Activated effector memory CD4-positive, alpha-beta T cell treated with anti-CD3 and anti-CD28 coated beads, Interleukin-2, amount 50 U/mL, for 16 hours (primary cell): ENCODE results near the gene GALNT13.

Experiments used
- DNase-seq: peaks from one replicate; pipeline ENCODE4 v3.0.0-alpha.2; 2020

GALNT13 gene

DNA sequence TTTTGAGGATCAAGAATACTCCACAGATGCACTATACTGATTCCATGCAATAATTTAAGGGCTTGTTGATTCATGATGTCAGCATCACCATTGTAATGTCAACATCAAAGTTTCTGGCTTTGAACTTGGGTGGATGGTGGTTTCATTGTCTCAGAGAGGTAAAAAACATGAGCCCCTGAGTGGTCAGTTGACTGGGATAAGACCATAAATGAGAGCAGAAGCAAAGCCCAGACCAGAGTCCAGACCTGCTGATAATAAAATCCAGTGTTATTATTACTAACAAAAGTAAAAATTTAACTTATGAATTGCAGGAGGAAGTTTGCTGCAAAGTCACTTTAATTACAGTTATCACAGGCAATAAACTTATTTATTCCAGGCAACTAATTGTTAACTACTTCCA, 358.2 kb downstream of the GALNT13 start:
- DNase-seq: no peak

DNA sequence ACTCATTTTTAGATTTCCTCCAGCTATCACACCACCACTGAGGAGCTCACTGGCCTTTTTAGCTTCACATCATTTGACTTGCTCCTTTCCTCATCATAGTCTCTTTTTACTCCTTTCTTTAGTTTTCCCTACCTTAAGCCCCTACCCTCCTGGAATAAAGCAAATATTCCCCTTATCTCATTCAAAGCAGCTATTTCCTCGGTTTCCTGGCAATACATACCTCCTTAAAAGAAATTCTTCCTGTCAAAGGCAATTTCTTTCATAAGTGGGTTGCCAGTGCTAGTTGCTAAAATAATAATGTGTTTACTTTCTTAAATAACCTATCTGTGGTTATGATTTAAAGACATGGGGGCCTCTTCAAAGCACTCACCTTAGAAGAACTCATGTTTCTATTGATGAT, 359.3 kb downstream of the GALNT13 start:
- no peak for DNase-seq

DNA sequence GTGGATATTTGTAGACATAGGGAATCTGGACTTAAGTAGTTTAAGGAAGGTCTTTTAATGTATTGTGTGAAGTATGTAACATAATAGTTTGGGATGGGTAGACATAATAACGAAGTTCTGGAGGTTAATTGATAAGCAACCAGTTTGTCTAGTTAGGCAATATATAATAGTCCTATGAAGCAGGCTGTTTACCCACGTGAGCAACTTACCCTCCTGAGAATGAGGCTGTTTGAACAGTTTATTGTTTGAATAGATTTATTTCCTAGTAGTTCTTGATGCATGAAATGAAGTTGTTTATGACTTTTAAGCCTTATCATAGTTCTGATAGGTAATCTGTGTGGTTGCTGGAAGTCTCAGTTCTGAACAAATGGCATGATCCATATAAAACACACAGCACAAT, 361.5 kb downstream of the GALNT13 start:
- DNase-seq: no peak

DNA sequence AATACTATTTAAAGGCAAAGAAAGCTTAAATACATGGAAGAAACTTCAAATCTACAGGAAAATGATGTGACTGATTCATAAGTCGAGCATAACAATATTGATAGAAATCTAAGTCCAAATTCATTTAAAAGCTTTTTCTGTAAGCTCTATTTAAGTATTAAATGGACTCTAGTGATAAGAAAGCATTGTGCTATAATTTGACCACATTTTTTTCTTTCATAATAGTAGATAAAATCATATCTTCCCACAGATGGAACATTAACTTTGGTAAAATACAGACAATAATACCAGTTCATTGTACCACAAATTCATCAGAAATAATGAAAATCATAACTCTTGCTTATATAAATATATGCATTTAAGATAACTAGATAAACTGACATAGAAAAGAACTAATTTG, 366.5 kb downstream of the GALNT13 start:
- no peak for DNase-seq

DNA sequence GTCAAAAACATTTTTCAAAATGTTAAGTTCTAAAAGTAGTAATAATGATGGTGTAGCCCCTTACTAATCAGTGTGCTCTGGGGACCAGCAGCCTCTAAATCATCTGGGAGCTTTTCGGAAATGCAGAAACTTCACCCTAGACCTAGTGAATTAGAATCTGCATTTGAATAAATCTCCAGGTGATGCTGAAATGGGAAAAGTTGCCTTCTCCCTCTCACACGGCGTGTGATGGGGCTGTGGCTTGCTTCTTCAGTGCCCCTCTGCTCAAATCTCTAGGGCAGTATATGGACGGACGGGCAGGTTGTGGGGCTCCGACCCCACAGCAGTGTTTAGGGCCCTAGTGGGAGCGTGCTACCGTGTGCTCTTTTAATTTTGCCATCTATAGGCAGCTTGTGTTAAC, 368.6 kb downstream of the GALNT13 start:
- no peak for DNase-seq

- no peak for DNase-seq
These were observed 369.2 kb downstream of the GALNT13 start for GRCh38 chr2:154240921-154241379.

- DNase-seq: no peak
These were observed 371.0 kb downstream of the GALNT13 start for GRCh38 chr2:154242687-154243086.

DNA sequence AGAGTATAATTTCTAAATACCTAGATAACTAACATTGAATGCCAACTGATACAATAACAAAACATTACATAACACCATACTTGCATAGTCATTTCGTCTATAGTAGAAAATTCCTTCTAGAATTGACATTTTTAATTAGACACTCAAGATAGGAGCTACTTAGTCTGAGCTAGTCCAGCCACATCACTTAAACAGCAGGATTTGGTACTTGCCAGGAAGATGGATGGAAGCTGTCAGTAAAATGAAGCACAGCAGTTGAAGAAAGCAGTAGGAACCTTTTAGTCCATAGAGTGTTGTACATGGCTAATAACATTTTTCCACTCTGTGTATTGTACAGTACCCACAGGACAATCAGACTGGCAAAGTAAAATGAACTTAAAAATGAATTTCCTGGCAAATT, 372.0 kb downstream of the GALNT13 start:
- no peak for DNase-seq

DNA sequence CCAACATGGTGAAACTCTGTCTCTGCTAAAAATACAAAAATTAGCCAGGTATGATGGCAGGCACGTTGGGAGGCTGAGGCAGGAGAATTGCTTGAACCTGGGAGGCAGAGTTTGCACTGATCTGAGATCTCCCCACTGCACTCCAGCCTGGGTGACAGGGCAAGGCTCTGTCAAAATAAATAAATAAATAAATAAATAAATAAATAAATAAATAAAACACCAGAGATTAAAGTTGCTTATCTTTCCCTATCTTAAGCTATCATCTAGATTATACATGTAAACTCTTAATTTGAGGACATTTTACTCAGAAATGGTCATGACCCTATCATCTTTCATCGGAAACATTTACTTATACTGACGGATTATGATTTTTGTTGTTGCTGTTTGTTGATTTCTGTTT, 373.2 kb downstream of the GALNT13 start:
- no peak for DNase-seq

- no peak for DNase-seq
These were observed 375.8 kb downstream of the GALNT13 start for GRCh38 chr2:154247503-154247902.

DNA sequence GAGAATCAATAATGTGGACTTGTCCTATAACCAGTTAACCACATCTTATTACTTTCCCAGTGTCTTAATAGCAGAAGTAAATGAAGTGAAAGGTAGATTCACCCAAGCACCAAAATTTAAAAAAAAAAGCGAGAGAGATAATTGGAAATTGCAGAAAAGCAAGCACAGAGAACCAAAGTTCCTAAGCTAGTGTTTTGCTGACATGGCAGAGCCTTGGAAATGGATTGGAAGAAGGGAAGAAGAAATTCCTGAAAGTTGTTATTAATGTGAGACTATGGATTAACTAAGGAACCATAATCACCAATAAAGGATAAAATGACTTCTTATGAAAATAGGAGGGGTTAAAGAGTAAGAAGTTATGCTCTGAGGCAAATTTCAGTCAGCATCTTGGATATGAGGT, 384.4 kb downstream of the GALNT13 start:
- DNase-seq: no peak

- no peak for DNase-seq
These were observed 387.3 kb downstream of the GALNT13 start for GRCh38 chr2:154259030-154259429.

GRCh38 chr2:154261473-154262027, 389.8 kb downstream of the GALNT13 start:
- no peak for DNase-seq

GRCh38 chr2:154263206-154263605, 391.5 kb downstream of the GALNT13 start:
- no peak for DNase-seq

DNA sequence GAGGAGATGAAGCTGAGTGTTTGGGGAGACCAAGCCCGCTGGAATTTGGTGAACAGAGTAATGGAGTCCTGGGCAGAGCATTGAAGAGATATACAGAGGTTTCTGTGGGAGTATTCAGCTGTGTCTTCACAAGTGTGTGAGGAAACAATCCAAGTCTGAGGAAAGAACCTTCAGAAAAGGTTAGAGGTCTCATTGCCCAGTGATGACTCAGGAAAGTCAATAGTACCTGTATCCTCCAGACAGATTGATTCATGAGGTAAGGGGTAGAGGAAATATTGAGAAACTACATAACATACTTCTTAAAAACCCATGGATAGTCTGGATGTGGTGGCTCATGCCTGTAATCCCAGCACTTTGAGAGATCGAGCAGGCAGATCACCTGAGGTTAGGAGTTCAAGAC, 392.3 kb downstream of the GALNT13 start:
- DNase-seq: no peak

GRCh38 chr2:154267983-154268382, 396.3 kb downstream of the GALNT13 start:
- DNase-seq: no peak

DNA sequence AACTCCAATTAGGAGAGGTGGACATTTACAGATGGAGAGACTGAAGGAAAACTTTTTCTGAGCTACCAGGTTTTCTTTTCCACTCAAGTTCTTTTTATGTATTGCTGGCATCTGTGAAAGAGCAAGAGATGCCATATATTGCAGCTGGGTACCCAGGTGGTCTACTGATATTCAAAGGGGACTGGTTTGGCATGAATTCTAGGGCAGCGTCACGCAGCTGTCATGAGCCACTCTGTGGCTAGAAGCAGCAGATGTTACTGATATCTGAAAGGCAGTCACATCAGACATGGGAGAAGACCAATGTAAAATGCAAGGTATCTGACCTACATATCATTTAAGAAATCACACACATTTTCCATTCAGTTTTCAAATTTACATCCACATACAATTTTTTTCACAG, 408.8 kb downstream of the GALNT13 start:
- no peak for DNase-seq

DNA sequence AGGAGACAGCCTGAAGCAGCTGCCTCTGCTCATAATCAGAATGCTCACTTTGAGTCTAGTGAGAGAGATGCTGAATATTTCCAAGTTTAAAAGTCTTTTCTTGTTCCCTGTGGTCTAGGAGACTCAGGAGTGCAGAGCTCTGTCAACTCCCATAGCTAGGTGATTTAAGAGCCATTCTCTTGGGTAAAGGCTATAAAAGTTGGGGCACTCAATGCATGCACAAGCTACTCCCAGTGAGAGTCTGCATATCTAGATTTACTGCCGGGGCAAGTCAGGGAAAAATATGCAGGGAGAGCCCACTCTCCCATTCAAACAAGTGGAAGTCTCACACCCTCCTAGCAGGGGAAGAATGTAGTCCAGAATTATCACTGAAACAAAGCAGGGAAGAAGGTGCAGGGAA, 418.1 kb downstream of the GALNT13 start:
- no peak for DNase-seq

DNA sequence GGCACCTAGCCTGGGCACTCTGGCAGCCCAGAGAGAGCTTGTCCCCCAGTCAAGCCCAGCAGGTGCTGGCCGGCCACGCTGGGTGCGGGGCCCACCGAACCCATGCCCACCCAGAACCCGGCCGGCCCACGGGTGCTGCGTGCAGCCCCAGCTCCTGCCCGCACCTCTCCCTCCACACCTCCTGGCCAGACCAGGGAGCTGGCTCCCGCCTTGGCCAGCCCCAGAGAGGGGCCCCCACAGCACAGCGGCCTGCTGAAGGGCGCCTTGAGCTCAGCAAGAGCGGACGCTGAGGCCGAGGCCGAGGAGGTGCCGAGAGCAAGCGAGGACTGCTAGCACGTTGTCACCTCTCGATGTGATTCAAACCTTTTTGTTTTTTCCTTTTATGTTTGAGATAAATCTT, 419.8 kb downstream of the GALNT13 start:
- DNase-seq: no peak

GRCh38 chr2:154291927-154292326, 420.2 kb downstream of the GALNT13 start:
- DNase-seq: no peak

- no peak for DNase-seq
These were observed 422.1 kb downstream of the GALNT13 start for GRCh38 chr2:154293864-154294263.

GRCh38 chr2:154306266-154306970, 434.7 kb downstream of the GALNT13 start:
- DNase-seq: no peak

DNA sequence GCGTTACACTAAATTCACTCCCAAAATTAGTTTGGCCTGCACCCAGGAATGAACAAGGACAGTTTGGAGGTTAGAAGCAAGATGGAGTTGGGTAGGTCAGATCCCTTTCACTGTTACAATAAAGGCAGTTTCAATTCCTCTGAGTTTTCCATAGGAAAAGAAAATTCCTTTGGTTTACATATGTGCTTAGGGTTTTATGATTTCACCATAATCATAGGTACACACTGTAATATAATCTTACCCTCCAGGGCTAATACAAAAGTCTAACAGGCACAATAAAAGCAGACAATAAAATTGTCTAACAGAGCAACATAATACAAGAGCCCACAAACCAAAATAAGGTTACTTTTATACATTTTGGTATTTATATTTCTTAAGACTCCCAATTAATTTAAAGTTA, 435.3 kb downstream of the GALNT13 start:
- no peak for DNase-seq

- no peak for DNase-seq
These were observed 452.9 kb downstream of the GALNT13 start for GRCh38 chr2:154324601-154325000.

- no peak for DNase-seq
These were observed 457.8 kb downstream of the GALNT13 start for GRCh38 chr2:154329510-154329909.
